DOHH2 (cell line): Measurements from ENCODE around the gene KERA.

Source experiments
- H3F3A ChIP-seq: fragments of 200-600 bp; sonication (generic), shearing (Covaris generic); 2 replicates; pipeline ENCODE4 v1.6.0; 2016; ENCODE audit warnings: antibody characterized with exemption, mild to moderate bottlenecking; ENCODE audit not compliant: control insufficient read depth, insufficient read depth
- H3K27ac ChIP-seq: fragments of 200-600 bp; sonication (generic); 2 replicates; pipeline ENCODE4 v1.5.1; 2014; ENCODE audit warnings: low read depth, mild to moderate bottlenecking, low read length, moderate library complexity
- H3K27me3 ChIP-seq: fragments of 200-600 bp; sonication (generic); 2 replicates; pipeline ENCODE4 v1.6.1; 2014; ENCODE audit warnings: mild to moderate bottlenecking, low read length, mixed read lengths; ENCODE audit not compliant: control insufficient read depth
- H3K36me3 ChIP-seq: fragments of 200-600 bp; sonication (generic); 2 replicates; pipeline ENCODE4 v1.6.1; 2014; ENCODE audit warnings: mild to moderate bottlenecking, low read length, moderate library complexity, mixed read lengths; ENCODE audit not compliant: control insufficient read depth
- H3K4me1 ChIP-seq: fragments of 200-600 bp; sonication (generic); 2 replicates; pipeline ENCODE4 v1.6.1; 2014; ENCODE audit warnings: mild to moderate bottlenecking, low read length, mixed read lengths; ENCODE audit not compliant: control insufficient read depth
- H3K4me2 ChIP-seq: fragments of 200-600 bp; sonication (generic); 2 replicates; pipeline ENCODE4 v1.6.0; 2014; ENCODE audit warnings: mild to moderate bottlenecking, low read length, moderate library complexity
- H3K4me3 ChIP-seq: fragments of 200-600 bp; sonication (generic); 2 replicates; pipeline ENCODE4 v1.5.1; 2014; ENCODE audit warnings: mild to moderate bottlenecking, low read length, mixed read lengths
- H3K79me2 ChIP-seq: fragments of 200-600 bp; sonication (generic); 2 replicates; pipeline ENCODE4 v1.6.1; 2014; ENCODE audit warnings: mild to moderate bottlenecking, low read length, mixed read lengths; ENCODE audit not compliant: control insufficient read depth
- H3K9me2 ChIP-seq: fragments of 200-600 bp; sonication (generic); replicated peaks from 2 replicates; pipeline ENCODE4 v1.6.1; 2014; ENCODE audit warnings: mild to moderate bottlenecking, low read length, mixed read lengths; ENCODE audit not compliant: control insufficient read depth
- H3K9me3 ChIP-seq: fragments of 200-600 bp; sonication (generic); 2 replicates; pipeline ENCODE4 v1.6.1; 2014; ENCODE audit warnings: antibody characterized with exemption, low read length, mixed read lengths; ENCODE audit not compliant: control insufficient read depth, insufficient read depth
- H4K20me1 ChIP-seq: fragments of 200-600 bp; sonication (generic); 2 replicates; pipeline ENCODE4 v1.6.0; 2014; ENCODE audit warnings: low read depth, mild to moderate bottlenecking, antibody characterized with exemption, low read length, moderate library complexity; ENCODE audit not compliant: control insufficient read depth, insufficient read depth
- EZH2phosphoT487 ChIP-seq: fragments of 200-600 bp; sonication (generic); IDR thresholded peaks from 2 replicates; pipeline ENCODE4 v1.6.1; 2017; ENCODE audit warnings: borderline replicate concordance, mild to moderate bottlenecking, antibody characterized with exemption, low read length, moderate library complexity, mixed read lengths
- TF ChIP-seq, protein P1 (sequence below): fragments of 200-600 bp; sonication (generic); IDR thresholded peaks from one replicate; pipeline ENCODE4 v1.5.1; 2014; ENCODE audit warnings: antibody characterized with exemption, mild to moderate bottlenecking, low read depth, low read length; ENCODE audit not compliant: poor library complexity, severe bottlenecking

KERA gene

DNA sequence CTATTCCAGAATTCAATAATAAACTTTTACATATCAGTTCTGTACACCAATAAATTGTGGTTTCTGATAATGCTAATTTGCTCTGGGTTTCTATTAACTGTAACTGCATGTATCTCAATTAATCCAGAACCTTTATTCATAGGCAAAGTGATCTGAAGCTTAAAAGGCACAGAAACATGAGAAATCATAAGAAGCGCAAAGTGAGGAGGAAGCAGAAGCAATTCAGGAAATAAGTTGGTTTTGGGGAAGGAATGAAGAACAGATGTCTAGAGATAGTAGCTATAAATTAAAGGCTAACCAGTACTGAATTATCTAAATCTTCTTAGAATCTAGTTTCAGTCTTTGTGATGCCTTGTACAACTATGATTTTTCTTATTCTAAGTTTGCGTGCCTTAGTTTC is 24.6 kb downstream of the KERA start:
- Histone ChIP-seq H3K27me3 (0 out of 2 replicates have a peak, but pooled peaks cover 3% of the 10 kb centered on the region), H3K4me2 (no peak overlapping the region), H3K27ac (no peak overlapping the region), H3K9me3 (no peaks in the 10 kb centered on the region), H3K36me3 (no peaks in the 10 kb centered on the region), H3F3A (no peaks in the 10 kb centered on the region), H3K4me1 (no peaks in the 10 kb centered on the region), H3K79me2 (no peaks in the 10 kb centered on the region), H4K20me1 (no peaks in the 10 kb centered on the region), H3K9me2 (no peaks in the 10 kb centered on the region), H3K4me3 (no peak overlapping the region)
- TF ChIP-seq, protein P1, sequence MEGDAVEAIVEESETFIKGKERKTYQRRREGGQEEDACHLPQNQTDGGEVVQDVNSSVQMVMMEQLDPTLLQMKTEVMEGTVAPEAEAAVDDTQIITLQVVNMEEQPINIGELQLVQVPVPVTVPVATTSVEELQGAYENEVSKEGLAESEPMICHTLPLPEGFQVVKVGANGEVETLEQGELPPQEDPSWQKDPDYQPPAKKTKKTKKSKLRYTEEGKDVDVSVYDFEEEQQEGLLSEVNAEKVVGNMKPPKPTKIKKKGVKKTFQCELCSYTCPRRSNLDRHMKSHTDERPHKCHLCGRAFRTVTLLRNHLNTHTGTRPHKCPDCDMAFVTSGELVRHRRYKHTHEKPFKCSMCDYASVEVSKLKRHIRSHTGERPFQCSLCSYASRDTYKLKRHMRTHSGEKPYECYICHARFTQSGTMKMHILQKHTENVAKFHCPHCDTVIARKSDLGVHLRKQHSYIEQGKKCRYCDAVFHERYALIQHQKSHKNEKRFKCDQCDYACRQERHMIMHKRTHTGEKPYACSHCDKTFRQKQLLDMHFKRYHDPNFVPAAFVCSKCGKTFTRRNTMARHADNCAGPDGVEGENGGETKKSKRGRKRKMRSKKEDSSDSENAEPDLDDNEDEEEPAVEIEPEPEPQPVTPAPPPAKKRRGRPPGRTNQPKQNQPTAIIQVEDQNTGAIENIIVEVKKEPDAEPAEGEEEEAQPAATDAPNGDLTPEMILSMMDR = no peak
- no peak for TF ChIP-seq EZH2phosphoT487

DNA sequence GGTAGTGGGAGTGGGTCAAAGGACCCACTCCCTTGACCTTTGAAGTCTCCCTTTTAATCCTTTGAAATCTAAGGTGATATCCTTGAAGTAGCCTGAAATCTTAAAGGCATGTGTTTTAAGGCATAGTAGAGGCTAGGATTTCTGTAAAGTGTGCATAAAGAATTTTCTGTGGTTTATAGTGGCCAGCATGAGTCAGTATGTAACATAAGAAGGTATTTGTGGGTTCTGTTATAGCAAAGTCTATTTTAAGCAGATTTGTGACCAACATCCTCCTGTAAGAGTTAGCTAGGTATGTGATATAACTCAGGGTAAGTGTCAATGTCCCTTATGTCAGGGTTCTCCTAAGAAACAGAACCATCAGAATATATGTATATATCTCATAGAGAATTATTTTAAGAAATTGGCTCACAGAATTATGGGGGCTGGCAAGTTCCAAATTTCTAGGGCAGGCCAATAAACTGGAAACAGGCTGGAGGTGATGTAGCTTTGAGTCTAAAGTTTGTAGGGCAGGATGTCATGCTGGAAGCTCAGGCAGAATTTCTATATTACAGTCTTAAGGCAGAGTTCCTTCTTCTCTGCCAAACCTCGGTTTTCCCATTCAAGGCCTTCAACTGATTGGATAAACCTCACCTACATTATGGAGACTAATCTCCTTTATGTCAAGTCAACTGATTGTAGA is 34.4 kb downstream of the KERA start:
- Histone ChIP-seq H4K20me1 (no peaks in the 10 kb centered on the region), H3K27me3 (no peaks in the 10 kb centered on the region), H3K79me2 (no peaks in the 10 kb centered on the region), H3K4me2 (no peak overlapping the region), H3K9me2 (no peaks in the 10 kb centered on the region), H3K4me3 (no peak overlapping the region), H3K36me3 (no peaks in the 10 kb centered on the region), H3K27ac (no peak overlapping the region), H3K4me1 (no peaks in the 10 kb centered on the region), H3F3A (no peaks in the 10 kb centered on the region), H3K9me3 (no peaks in the 10 kb centered on the region)
- TF ChIP-seq EZH2phosphoT487 = no peak
- TF ChIP-seq, protein P1 = no peak

DNA sequence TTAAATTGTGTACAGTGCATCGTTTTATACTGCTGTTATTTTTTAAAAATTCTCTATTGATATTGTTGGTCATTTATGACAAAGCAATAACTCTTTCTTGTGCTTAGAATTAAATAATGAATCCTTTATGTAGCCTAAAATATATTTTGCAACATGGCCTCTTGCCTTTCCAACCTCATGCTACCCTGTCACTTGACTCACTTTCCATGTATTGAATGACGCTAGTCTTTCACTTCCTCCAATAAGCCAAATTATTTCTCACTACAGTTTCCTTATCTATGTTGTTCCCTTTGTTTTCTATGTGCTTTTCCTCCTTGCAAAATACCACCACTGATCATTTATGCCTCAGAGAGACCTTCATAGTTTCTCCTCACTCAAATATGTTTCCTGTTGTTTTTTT is 36.7 kb downstream of the KERA start:
- Histone ChIP-seq H3F3A (no peaks in the 10 kb centered on the region), H3K9me2 (no peaks in the 10 kb centered on the region), H3K4me1 (no peaks in the 10 kb centered on the region), H3K79me2 (no peaks in the 10 kb centered on the region), H4K20me1 (no peaks in the 10 kb centered on the region), H3K4me3 (no peak overlapping the region), H3K9me3 (no peaks in the 10 kb centered on the region), H3K27me3 (no peaks in the 10 kb centered on the region), H3K27ac (no peak overlapping the region), H3K36me3 (no peaks in the 10 kb centered on the region), H3K4me2 (no peak overlapping the region)
- TF ChIP-seq, protein P1 = no peak
- no peak for TF ChIP-seq EZH2phosphoT487
